BLaER1 treated with 17β-estradiol and CSF1 and Interleukin-3, amounts not matched to agents 10 nM and 100 nM (cell line): Measurements from ENCODE around the gene GGTA1.

Experiments used
- H3K27ac ChIP-seq, 11 experiments: shearing (Covaris generic); formaldehyde crosslinking; 2 replicates each; pipeline ENCODE4 v1.8.1; 2022
- H3K27me3 ChIP-seq, 11 experiments: shearing (Covaris generic); formaldehyde crosslinking; 2 replicates each; pipeline ENCODE4 v1.8.1; 2022
- H3K36me3 ChIP-seq, 11 experiments: shearing (Covaris generic); formaldehyde crosslinking; 2 replicates each; pipeline ENCODE4 v1.8.1; 2022
- H3K4me1 ChIP-seq, 10 experiments: shearing (Covaris generic); formaldehyde crosslinking; 2 replicates each; pipeline ENCODE4 v1.8.1; 2022
- H3K4me2 ChIP-seq, 11 experiments: shearing (Covaris generic); formaldehyde crosslinking; 2 replicates each; pipeline ENCODE4 v1.8.1; 2022
- H3K4me3 ChIP-seq, 10 experiments: shearing (Covaris generic); formaldehyde crosslinking; 2 replicates each; pipeline ENCODE4 v1.8.1; 2022
- H3K9ac ChIP-seq, 11 experiments: shearing (Covaris generic); formaldehyde crosslinking; 2 replicates each; pipeline ENCODE4 v1.8.1; 2022
- H3K9me3 ChIP-seq, 11 experiments: shearing (Covaris generic); formaldehyde crosslinking; replicated peaks in 1 of 11; 2 replicates each; pipeline ENCODE4 v1.8.1; 2022
- H4K20me1 ChIP-seq, 11 experiments: shearing (Covaris generic); formaldehyde crosslinking; 2 replicates each; pipeline ENCODE4 v1.8.1; 2022
- Cebpa-rat ChIP-seq, 11 experiments: shearing (Covaris generic); IDR thresholded peaks; 2 replicates each; pipeline ENCODE4 v1.8.1; 2022

The GGTA1 gene

GRCh38 chr9:121499427-121500164, at the start of gene GGTA1:
Gene GGTA1 (minus strand): TSS chr9:121499844. CDS start chr9:121467922, 31,922 bp downstream.
- H4K20me1 ChIP-seq: peaks cover 0 to 24% (median 21%) of the 10 kb centered on the region in 11 experiments; a peak in 16 of 22 replicates
- peak within 1 kb of the TSS; percentile 52 to 71 (median 62) for H3K4me3 ChIP-seq
- peak within 1 kb of the TSS; percentile 5 to 80 (median 54); a peak in 19 of 22 replicates for H3K9ac ChIP-seq
- peak within 1 kb of the TSS; percentile 89 to 100 (median 96) for H3K4me2 ChIP-seq
- H3K4me1 ChIP-seq: peaks cover 21 to 58% (median 29%) of the 10 kb centered on the region in 10 experiments
- peaks cover 41 to 68% (median 54%) of the 10 kb centered on the region in 11 experiments for H3K27me3 ChIP-seq
- H3K36me3 ChIP-seq: no peaks in the 10 kb centered on the region
- H3K27ac ChIP-seq: peak within 1 kb of the TSS in 3 of 11 experiments; percentile 30 to 62 (median 45); a peak in 3 of 22 replicates
- no peak for TF ChIP-seq Cebpa-rat (IDR thresholded peaks at IDR 0.05)
- H3K9me3 ChIP-seq: peaks cover 8 to 16% (median 10%) of the 10 kb centered on the region in 11 experiments; a peak in 19 of 22 replicates

DNA sequence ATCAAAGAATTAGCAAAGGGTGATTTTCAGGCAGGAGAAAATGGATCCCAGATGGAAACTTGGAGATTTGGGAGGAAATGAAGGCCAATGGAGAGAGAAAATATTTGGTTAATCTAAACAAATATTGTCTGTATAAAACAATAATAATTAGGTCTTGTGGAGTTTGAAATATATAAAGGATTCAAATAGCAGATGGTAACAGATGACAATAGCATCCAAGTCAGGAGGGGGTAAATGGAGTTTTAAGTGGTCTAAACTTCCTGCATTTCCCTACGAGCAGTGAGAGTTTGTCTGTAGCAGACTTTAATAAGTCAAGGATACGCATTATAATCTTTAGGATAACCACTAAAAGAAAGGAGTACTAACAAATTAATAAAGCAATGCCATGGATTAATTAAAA, 49.0 kb upstream of the GGTA1 start:
- no peak overlapping the region for H3K4me2 ChIP-seq
- H3K9me3 ChIP-seq: no peaks in the 10 kb centered on the region
- H4K20me1 ChIP-seq: peaks cover 0 to 17% (median 0%) of the 10 kb centered on the region in 11 experiments; a peak in 2 of 22 replicates
- H3K4me1 ChIP-seq: peaks cover 26 to 52% (median 49%) of the 10 kb centered on the region in 10 experiments
- no peak overlapping the region for H3K4me3 ChIP-seq
- H3K27ac ChIP-seq: no peak overlapping the region
- TF ChIP-seq Cebpa-rat (IDR thresholded peaks at IDR 0.05): no peak
- no peak overlapping the region for H3K9ac ChIP-seq
- H3K36me3 ChIP-seq: no peaks in the 10 kb centered on the region
- no peaks in the 10 kb centered on the region for H3K27me3 ChIP-seq

GRCh38 chr9:121545875-121546423, 46.3 kb upstream of the GGTA1 start:
- TF ChIP-seq Cebpa-rat (IDR thresholded peaks at IDR 0.05): no peak
- peaks cover 7 to 28% (median 23%) of the 10 kb centered on the region in 10 experiments; a peak in 19 of 20 replicates for H3K4me1 ChIP-seq
- H3K9me3 ChIP-seq: no peaks in the 10 kb centered on the region
- H3K27ac ChIP-seq: no peak overlapping the region
- H4K20me1 ChIP-seq: no peaks in the 10 kb centered on the region
- peak overlapping the region; percentile 52 to 91 (median 71); a peak in 21 of 22 replicates for H3K4me2 ChIP-seq
- H3K36me3 ChIP-seq: no peaks in the 10 kb centered on the region
- no peaks in the 10 kb centered on the region for H3K27me3 ChIP-seq
- peak overlapping the region in 1 of 10 experiments; percentile 38; a peak in 1 of 20 replicates for H3K4me3 ChIP-seq
- H3K9ac ChIP-seq: peak overlapping the region in 5 of 11 experiments; percentile 4 to 40 (median 15); a peak in 7 of 22 replicates

DNA sequence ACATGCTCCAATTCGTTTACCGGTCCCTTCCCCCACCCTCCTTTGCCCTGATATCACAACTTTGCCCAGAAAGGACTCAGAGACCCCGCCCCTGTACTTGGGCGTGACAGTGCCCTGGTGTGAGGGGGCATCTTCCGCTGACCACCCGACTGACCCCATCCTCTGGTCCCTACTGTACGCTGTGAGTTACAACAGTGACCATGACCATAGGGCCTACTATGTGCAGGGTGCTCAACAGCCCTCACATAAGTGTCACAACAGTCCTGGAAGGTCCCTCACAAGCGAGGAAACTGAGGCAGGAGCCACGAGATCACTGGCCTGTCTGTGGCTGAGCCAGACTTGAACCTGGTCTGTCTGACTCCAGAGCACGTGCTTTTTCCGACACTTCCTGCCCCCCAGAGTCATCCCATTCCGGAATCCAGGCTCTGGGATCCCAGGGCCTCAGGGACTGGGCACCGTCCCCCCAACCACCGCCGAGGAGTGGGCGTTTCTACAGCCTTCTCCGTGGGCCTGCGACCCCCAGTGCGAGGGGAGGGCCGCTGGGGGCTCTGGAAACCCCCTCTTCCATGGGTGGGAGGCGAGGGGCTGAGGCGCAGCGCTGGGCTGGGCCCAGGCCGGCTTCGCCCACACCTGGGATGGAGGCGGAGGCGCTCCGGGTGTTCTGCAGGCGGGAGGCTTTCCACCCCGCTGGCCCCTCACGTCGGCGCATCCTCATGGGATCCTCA, 45.7 kb upstream of the GGTA1 start:
- Histone ChIP-seq H3K27ac (no peak overlapping the region), H3K9me3 (no peaks in the 10 kb centered on the region), H3K27me3 (no peaks in the 10 kb centered on the region), H3K4me1 (peaks cover 3 to 22% (median 17%) of the 10 kb centered on the region in 10 experiments; a peak in 17 of 20 replicates), H3K4me2 (peak overlapping the region; percentile 43 to 88 (median 66); a peak in 19 of 22 replicates), H4K20me1 (no peaks in the 10 kb centered on the region), H3K4me3 (no peak overlapping the region), H3K36me3 (no peaks in the 10 kb centered on the region), H3K9ac (peak overlapping the region in 3 of 11 experiments; percentile 3 to 16 (median 4); a peak in 2 of 22 replicates)
- no peak for TF ChIP-seq Cebpa-rat (IDR thresholded peaks at IDR 0.05)

GRCh38 chr9:121542025-121542424, 42.4 kb upstream of the GGTA1 start:
- Histone ChIP-seq H3K27me3 (no peaks in the 10 kb centered on the region), H4K20me1 (no peaks in the 10 kb centered on the region), H3K27ac (no peak overlapping the region), H3K36me3 (no peaks in the 10 kb centered on the region), H3K4me2 (no peak overlapping the region), H3K4me3 (no peak overlapping the region), H3K9me3 (no peaks in the 10 kb centered on the region), H3K9ac (no peak overlapping the region), H3K4me1 (peaks cover 5 to 17% (median 15%) of the 10 kb centered on the region in 10 experiments; a peak in 15 of 20 replicates)
- TF ChIP-seq Cebpa-rat (IDR thresholded peaks at IDR 0.05): no peak

GRCh38 chr9:121541256-121541655, 41.6 kb upstream of the GGTA1 start:
- Histone ChIP-seq H3K4me1 (peaks cover 5 to 17% (median 13%) of the 10 kb centered on the region in 10 experiments; a peak in 15 of 20 replicates), H3K4me2 (no peak overlapping the region), H3K36me3 (no peaks in the 10 kb centered on the region), H3K4me3 (no peak overlapping the region), H3K9ac (no peak overlapping the region), H3K27me3 (no peaks in the 10 kb centered on the region), H3K9me3 (no peaks in the 10 kb centered on the region), H4K20me1 (no peaks in the 10 kb centered on the region), H3K27ac (no peak overlapping the region)
- no peak for TF ChIP-seq Cebpa-rat (IDR thresholded peaks at IDR 0.05)

DNA sequence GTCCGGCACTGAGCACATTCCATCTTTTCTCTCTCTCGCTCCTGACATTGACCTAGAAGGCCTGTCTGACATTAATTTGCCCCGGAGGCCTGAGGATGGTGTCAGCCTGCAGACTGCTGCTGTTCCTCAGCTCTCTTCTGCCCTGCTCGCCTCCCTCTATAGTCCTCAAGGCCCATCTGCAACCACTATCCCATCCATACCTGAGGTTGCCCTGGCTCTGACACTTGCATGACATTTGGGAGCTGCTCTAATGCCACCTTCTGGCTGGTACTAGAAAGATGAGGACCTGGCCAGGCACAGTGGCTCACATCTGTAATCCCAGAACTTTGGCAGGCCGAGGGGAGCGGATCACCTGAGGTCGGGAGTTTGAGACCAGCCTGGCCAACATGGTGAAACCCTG, 38.6 kb upstream of the GGTA1 start:
- no peaks in the 10 kb centered on the region for H3K27me3 ChIP-seq
- peaks cover 0 to 10% (median 0%) of the 10 kb centered on the region in 10 experiments; a peak in 5 of 20 replicates for H3K4me1 ChIP-seq
- TF ChIP-seq Cebpa-rat (IDR thresholded peaks at IDR 0.05): no peak
- H3K9me3 ChIP-seq: no peaks in the 10 kb centered on the region
- H3K36me3 ChIP-seq: no peaks in the 10 kb centered on the region
- H3K27ac ChIP-seq: no peak overlapping the region
- no peaks in the 10 kb centered on the region for H4K20me1 ChIP-seq
- H3K9ac ChIP-seq: no peak overlapping the region
- H3K4me2 ChIP-seq: no peak overlapping the region
- no peak overlapping the region for H3K4me3 ChIP-seq

GRCh38 chr9:121537283-121537682, 37.6 kb upstream of the GGTA1 start:
- H3K36me3 ChIP-seq: no peaks in the 10 kb centered on the region
- no peak overlapping the region for H3K9ac ChIP-seq
- H4K20me1 ChIP-seq: no peaks in the 10 kb centered on the region
- H3K4me1 ChIP-seq: peaks cover 0 to 10% (median 0%) of the 10 kb centered on the region in 10 experiments; a peak in 5 of 20 replicates
- H3K9me3 ChIP-seq: no peaks in the 10 kb centered on the region
- TF ChIP-seq Cebpa-rat (IDR thresholded peaks at IDR 0.05): no peak
- H3K4me3 ChIP-seq: no peak overlapping the region
- no peak overlapping the region for H3K27ac ChIP-seq
- no peaks in the 10 kb centered on the region for H3K27me3 ChIP-seq
- H3K4me2 ChIP-seq: peak overlapping the region in 2 of 11 experiments; percentile 18 to 57; a peak in 5 of 22 replicates

DNA sequence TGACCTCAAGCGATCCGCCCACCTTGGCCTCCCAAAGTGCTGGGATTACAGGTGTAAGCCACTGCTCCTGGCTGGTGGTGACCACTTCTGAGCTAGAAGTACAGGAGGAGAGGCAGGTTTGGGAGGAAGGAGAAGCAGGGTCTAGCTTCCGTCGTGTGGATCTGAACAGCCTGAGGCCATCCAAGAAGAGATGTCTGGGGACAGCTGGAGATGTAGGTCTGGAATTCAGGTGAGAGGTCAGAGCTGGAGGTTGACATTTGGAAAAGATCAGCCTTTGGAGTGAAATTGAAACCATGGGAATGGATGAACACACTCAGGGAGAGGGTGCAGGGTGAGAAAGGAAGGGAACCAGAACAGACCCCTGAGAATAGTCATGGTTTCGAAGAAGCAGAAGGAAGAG, 33.2 kb upstream of the GGTA1 start:
- H3K9me3 ChIP-seq: peaks cover 0 to 2% (median 0%) of the 10 kb centered on the region in 11 experiments; a peak in 3 of 22 replicates
- no peak overlapping the region for H3K27ac ChIP-seq
- H3K36me3 ChIP-seq: no peaks in the 10 kb centered on the region
- H3K4me2 ChIP-seq: no peak overlapping the region
- H3K9ac ChIP-seq: no peak overlapping the region
- peaks cover 5 to 12% (median 6%) of the 10 kb centered on the region in 10 experiments; a peak in 13 of 20 replicates for H3K4me1 ChIP-seq
- H3K4me3 ChIP-seq: no peak overlapping the region
- H4K20me1 ChIP-seq: no peaks in the 10 kb centered on the region
- no peak for TF ChIP-seq Cebpa-rat (IDR thresholded peaks at IDR 0.05)
- H3K27me3 ChIP-seq: no peaks in the 10 kb centered on the region
